Muscle of back (tissue), 11 donors: Measurements from ENCODE around the gene TFEB. TPM values are rescaled to one million over a fixed set of nuclear protein-coding genes. Genes with fewer than 3 reads are reported as not detected.

ENCODE experiments used
- DNase-seq, 3 donors: peaks; one replicate each; pipeline versions ENCODE4 v3.0.0 to v3.0.0-alpha.2; 2013
- polyA plus RNA-seq, 10 donors: library from polyadenylated mRNA; unstranded; fragments of 120-200 nt; gene quantifications; one replicate each; pipeline ENCODE4 v1.2.1, GENCODE V29; 2013; ENCODE audit not compliant: insufficient read length in 10 of 10

Gene TFEB
- polyA plus RNA-seq, 10 donors = 4.6 to 10.6 (median 6.8) TPM

DNA sequence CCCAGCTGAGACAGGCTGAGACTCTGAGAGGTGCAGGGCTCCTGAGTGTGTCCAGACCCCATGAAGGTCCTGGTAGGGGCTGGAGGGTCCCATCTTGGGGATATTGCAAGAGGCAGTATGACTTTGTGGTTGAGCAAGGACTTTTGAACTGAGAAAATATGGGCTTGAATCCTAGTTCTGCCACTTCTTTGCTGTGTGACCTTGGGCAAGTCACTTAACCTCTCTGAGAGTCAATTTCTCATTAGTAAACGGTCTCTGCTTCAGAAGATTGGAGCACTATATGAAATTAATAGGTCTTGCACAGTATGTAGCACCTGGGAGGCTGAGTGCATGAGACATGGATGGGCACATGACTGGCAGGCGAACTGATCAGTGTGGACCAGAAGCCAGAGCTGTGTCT lies 42.7 kb downstream of the TFEB start:
- DNase-seq = no peak

DNA sequence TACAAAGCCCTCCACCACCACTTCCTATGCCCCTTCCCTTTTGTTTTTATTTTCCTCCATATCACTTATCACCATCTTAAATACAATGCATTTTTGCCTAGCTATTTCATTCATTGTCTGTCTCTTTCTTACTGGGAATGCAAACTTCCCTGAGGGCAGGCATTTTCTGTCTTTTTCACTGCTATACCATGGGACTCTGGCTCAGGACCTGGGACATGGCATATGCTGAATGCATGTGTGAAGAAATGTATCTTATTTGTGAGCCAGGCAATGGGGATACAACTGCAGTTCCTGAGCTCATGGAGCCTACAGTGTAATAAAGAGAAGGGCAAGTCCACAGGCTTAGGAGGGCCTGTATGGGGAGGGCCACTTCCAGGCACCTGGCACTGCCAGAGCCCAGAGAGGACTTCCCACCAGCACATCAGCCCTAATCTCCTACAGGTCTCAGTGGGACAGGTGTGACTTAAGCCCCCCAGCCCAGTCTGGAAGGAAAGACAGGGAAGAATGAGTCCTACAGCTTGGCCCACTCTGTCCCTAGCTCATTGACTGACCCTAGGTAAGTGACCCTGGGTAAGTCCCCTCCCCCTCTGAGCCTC lies 43.2 kb downstream of the TFEB start:
- no peak for DNase-seq

DNA sequence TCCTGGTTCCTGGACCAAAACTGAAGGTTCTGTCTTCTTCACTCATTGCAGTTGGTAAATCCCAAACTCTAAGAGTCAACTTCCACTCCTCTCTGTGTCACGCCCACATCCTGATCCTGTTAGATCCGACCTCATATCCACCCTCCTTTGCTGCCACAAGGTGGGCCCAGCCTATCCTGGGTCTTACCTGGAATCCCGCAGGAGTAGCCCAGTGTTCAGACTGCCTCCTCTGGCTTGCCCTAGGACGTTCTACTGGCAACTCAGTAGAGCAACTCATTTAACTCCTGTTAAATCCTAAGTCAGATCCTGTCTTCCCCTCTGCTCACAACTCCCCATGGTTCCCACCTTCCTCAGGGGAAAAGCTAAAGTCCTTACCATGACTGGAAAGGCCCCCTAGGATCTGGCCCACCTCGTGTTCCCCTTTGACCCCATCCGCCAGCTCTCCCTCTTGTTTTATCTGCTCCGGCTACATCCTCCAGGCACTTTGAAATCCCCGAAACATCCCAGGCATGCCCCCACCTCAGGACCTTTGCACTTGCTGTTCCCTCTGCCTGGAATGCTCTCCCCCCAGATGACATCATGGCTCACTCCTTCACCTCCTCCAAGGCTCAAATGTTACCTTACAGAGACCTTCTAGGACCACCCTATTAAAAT lies 43.9 kb downstream of the TFEB start:
- no peak for DNase-seq

DNA sequence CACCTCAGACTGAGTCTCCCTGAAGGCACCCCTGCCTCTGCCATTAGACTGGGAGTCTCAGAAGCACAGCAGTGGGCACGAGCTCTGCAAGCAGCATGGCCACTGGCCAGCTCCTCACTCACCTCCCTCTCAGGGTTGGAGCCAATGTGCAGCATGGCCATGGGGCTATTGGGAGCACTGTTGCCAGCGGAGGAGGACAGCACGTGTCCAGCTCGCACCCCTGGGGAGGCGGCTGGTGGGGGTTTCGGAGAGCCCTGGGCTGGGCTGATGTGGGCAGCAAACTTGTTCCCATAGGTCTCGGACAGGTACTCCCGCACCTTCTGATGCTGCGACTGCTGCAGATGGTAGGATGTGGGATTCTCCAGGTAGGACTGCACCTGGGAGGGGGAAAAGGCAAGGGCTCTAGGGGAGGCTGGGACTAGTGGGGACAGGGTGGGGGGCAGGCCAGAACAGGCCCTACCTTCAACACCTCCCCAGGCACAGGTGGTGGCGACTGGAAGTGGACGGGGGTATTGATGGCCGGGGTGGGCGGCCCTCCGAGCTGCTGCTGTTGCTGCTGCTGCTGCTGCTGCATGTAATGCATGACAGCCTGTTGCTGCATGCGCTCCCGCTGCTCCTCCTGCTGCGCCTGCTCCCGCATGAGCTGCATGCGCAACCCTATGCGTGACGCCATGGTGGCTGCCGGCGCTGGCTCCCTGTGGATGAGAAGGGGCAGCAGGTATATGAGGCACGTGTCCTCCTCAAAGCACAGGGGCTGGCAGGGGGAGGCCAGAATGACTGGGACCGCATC lies 44.7 kb downstream of the TFEB start:
- DNase-seq = no peak

DNA sequence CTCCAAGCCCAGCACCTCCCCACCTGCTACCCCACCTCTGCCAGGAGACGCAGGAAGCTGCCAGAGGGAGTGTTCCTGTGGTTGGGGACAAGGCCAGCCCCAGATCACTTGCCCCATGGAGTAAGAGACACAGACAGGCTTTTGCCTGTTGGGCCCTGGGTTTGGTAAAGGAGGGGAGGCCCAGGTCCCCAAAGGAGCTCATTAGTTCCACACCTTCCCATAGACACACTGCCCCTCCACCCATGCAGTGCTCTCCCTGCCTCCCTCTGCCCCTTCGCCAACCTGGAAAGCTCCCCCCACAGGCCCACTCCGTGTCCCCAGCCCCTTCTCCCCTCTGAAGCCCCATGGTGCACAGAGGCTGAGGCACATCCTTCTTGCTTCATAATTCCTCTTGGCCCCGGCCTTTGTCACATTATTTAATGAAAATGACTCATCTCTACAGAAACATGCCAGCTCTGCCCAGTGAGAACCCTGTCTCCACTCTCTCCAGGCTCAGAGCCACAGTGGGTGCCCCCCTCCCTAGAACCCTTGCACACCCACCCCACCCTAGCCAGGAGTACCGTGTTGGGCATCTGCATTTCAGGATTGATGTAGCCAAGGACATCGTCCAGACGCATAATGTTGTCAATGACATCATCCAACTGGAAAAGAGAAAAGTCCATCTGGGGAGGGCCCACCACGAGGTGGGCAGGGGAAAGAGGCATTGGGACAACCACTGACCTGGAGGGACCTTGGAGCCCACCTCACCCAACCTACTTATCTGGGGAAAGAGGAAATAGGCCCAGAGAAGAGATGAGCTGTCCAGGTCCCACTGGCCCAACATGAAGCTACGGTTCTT lies 46.0 kb downstream of the TFEB start:
- DNase-seq = no peak

DNA sequence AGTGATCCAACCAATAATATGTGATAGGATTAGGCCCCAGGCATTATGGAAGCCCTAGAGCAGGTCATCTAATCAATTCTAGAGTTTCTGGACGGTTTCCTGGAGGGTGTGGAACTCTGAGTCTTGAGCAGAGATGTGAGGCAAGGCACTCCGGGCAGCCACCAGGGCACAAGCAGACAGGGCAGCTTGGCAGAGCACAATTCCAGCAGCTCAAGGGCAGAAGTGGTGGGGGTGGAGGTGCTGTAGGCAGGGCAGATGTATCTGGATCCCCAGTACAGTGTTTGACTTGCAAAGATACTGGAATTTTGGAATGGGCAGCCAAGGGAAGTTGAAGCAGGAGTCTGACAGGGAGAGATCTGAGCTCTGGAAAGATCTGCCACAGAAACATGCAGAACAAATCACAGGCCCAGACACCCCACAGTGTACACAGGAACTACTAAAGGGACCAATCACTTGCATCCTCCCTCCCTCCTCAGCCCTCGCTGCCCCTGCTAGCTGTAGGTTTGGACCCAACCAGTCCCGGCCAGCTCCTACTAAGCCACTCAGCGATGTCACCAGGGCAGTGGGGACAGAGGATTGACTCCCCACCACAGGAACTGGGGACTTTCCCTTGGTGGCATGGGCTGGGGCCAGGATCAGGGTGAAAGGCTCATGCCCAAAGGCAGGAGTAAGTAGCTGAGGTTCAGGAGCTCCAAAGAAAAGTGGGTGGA lies 47.0 kb downstream of the TFEB start:
- no peak for DNase-seq

DNA sequence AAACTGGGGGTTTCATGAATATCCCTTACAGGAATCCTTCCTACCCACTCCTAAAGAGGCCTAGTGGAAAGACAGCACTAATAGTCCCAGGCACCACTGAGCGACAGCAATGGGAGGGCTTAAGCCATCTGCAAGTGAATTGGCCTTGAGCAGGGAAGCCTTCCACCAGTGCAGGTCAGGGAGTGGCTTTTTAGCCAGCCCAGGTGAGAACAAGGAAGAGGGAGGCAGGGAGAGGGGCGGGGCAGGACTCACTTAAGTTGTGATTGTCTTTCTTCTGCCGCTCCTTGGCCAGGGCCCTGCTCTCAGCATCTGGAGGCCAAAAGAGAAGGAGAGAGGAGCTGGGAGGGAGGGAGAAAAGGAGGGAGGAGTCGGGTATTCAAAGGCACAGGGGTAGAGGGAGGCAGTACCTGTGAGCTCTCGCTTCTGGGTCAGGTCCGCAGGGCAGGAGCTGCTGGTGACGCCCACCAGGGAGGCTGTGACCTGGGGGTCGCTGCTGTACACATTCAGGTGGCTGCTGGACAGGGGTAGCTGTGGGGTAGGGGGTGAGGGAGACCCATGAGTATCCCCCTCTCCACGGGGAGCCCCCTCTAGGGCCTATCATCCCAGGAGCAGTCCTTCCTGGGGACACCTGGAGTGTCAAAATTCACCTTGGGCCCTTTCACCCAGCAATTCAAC lies 47.8 kb downstream of the TFEB start:
- no peak for DNase-seq

DNA sequence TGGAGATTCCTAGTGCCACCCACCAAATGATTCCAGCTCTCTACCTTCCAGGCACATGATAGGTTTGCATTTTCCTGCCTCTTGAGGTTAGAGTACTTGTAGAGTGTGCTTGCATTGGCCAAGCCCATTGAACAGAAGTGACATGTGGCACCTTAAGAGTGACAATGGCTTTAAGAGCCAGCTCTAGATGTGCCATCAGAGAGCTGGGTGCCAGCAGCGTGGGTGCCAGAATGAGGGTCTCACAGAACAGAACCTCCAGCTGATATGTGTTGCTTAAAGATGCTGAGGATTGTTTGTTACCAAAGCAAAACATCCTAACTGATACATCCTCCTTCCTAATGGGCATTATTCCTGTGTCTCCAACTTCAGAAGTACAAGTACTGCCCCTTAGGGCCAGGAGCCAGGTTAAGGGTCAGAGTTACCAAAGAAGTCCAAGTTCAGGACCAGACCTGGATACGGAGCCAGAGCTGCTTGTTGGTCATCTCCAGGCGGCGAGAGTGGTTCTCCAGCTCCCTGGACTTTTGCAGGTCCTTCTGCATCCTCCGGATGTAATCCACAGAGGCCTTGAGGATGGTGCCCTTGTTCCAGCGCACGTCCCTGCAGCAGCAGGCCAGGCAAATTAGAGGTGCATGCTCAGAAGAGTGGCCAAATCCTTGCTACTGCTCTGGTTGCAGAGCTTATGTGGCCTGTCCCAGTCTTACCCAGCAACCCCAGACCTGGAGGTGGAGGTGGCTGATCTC lies 49.6 kb downstream of the TFEB start:
- no peak for DNase-seq

DNA sequence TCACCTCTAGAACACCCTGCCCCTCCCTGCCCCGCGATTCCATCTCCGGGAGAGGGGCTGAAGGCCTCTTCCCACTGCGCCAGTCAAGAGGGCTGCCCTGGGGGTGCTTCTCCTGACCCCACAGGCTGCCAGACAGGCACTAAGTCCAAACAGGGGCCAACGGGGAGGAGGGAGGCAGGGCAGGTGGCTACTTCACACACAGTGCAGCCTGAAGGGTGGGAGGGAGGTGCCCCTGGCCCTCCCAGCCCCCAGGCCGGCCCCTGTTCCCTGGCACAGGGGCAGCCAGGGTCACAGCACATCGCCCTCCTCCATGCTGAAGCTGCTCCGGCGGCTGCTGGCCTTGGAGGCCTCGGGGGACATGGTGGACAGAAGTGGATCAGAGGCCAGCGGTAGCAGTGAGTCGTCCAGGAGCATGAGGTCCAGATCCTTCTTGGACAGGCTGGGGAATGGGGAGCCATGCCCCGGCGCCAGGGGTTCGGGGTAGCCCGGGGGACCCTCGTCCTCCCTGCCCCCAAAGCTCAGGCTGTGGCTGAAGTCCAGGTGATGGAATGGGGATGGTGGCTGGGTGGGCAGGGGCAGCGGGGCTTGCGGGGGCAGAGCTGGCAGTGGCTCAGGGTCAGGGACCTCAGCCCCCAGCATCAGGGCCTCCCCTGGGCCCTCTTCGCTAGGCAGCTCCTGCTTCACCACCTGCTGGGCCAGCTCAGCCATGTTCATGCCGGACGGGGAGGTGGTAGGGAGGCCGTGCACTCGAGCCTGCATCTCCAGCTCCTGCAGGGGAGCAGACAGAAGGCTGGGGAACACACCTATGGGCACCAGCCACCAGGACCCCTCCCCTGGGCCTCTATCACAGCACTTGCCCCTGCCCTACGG lies 50.9 kb downstream of the TFEB start:
- no peak for DNase-seq

DNA sequence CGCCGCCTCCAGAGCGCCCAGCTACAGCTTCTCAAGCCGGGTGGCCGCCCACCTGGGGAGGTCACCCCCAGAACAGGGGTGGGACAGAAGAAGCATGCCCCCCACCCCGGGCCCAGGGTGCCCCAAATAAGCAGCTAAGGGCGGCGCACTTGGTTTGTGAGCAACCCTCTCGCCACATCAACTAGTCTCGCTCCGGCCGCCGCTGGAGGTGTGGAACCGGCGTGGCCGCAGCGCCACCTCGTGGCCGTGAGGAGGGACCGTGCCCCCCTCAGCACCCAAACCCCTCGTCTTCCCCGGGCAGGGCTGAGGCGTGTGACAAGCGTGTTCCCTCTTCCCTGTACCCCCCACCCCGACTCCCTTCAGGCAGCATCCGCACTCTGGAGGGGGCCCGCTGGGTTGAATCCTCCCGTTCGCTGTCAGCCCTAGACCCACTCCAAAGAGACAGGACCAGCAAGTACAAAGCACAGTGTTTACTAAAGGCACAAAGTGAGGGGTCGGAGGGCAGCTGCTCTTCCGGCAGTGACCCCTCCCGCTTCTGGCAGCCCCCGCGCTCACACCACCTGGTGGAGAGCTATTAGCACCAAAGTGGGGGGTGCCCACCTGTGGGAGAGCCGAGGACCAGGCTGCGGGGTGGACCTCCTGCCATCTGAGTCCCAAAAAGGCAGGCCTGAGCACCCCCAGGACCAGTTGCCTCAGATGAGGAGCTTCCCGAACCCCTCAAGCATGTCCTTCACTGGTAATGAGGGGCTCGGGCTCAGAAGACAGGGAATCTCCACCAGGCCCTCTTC lies 51.7 kb downstream of the TFEB start:
- peak; percentile 76 to 93 (median 89) for DNase-seq

DNA sequence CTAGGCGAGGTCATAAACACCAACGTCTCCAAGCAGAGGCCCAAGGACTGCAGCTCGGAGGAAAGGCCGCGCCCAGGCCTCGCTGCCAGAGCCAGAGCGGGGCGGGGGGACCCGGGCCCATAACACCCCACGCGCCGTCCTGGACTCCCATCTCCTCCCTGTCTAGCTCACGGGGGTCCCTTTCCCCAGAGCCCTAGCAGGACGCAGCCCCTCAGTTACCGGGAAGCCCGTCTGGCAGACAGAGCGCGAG lies 52.2 kb downstream of the TFEB start:
- DNase-seq = no peak

DNA sequence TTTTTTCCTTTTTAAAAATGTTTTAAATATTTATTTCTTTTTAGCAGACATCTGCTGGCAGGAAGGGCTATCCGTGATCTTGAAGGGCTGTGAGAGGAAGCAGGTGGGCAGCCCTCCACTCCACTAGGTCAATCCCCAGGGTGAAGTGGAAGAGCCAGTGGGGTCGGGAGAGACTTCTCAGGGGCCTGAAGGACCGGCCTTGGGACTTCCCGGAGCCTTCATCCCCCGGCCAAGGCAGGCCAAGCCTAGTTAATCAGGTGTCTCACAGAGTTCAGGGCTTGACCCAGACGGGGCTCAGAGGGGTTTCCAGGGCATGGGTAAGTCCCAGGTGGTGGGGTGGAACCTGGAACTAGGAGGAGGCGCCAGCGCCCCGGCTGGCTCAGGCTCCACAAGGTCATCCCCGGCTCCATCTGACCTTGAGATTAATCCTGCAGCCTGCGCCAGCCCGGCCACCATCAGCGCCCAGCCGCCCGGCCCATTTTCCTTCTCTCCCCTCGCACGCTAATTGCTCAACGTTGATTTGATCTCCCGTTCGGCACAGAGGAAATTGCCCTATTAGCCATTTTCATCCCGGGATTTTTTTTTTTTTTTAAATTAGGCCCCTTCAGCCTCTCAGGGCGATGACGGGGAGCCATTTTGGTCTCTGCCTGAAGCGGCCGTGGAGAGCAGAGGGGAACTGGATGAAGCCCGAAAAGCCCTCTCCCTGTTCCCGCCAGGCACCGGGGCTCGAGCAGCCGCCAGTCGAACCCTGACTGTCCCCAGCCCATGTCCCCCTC lies 52.7 kb downstream of the TFEB start:
- DNase-seq = peak in 1 of 3 donors; percentile 51

DNA sequence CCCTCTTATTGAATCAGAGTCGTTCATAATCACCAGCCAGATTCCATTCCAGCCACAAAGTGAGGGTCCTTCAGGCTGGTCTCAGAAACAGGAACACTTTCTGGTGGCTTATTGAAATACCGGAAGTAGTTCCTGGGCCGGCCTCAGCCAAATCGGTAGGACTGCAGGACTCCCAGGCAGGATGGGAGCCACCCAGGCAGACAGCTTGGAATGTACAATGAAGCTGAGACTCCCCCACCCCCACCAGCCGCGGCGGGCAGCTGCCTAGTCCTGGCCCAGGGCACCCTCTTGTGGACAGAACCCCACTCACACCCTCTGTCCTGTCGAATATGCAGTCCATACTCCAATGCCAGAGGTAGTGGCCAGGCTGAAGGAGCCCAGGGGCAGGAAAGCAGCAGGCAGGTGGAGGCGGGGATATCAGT lies 53.3 kb downstream of the TFEB start:
- DNase-seq = peak; percentile 88 to 95 (median 91)

DNA sequence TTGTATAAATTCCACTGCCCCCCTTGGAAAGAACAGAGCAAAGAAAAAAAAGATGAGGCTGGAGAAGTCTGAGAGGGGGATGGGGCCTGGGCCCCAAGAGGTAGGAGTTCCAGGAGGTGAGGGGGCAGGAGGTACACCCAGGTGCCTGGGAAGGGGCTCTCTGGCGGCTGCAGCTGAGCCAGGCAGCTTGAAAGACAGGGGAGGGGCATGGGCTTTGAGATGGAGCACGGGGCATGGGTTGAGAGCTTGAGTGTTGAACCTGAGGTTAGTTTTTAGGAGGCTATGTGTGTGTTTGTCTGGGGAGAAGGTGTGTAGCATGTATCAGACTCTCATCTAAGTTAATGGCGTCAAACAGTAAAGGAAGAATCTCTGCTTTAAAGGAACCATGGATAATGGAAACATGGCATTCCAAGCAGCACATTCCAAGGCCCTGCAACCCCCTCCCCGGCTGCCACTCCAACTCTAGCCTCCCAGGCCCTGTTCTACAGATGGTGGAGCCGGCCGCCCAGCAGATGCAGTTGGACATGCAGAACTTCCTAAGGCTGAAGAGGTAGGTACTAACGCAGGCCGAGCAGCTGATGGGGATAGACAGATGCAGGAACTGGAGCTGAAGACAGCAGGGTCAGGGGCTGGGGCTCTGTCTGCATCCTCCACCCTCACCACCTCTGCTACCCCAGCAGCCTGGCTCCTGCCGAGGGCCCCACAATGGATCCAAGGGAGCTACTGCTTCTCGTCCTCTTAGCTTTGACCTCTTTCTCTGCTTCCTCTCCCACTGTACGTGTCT lies 55.0 kb downstream of the TFEB start:
- no peak for DNase-seq

DNA sequence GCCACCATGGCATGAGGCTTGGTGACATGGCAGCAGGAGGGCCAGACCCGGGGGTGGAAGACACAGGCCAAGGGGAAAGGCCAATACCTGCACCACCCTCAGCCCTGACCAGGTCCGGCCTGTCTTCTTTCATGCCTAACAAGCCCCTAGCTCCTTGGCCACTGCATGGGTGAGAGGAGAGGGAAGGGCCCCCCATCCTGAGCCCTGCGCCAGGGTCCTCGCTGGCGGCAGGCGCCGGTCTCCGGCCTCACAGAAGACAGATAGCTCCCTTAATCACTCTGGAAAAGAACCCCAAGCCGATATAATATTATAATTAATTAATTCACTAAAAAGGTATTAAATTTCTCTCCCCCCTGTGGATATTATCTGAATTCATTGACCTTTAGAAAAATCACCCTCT lies 55.7 kb downstream of the TFEB start:
- DNase-seq = no peak

DNA sequence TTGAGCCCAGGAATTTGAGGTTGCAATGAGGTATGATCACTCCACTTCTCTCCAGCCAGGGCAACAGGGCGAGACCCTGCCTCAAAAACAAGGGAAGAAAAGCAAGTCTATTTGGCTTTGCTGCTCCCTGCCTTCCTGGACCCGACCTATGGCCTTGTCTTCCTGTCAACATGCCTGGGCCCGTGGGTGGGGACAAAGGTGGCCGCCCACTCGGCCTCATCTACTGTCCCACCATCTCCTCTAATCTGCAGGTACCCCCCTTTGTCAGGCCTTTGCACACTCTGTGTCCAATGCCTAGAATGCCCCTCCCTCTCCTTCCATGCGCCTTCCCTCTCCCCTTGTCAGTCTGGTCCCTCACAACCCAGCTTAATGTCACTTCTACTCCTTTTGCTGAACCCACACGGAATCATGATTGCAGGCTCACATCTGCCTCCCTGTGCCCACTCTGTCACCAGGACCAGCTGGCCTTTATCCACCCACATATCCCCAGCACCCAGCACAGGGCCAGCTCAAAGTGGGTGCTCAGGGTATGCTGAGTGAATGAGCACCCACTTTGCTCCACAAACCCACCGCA lies 56.8 kb downstream of the TFEB start:
- no peak for DNase-seq
